GM12878 (cell line): Measurements from ENCODE around the gene BATF. TPM values are rescaled to one million over a fixed set of nuclear protein-coding genes. Genes with fewer than 3 reads are reported as not detected.

Source experiments
- ATAC-seq: fragments of 200-7000 bp; cut with Tn5 transposase; 3 replicates; pipeline ENCODE4 v1.9.1; 2020; ENCODE audit warnings: mild to moderate bottlenecking, moderate library complexity
- BruUV-seq: library from RNA; stranded (reverse); fragments of 400-500 nt; replicated peaks from 2 replicates; lab custom pipeline; 2021; lab: Mats Ljungman, UMichigan
- CTCF ChIA-PET: fragments of 300-600 bp; sonication (Branson Sonifier 250); formaldehyde crosslinking; extraction: SDS; loops from one replicate; lab custom pipeline; 2021; ENCODE audit warnings: inconsistent platforms; lab: Yijun Ruan, JAX
- POLR2A ChIA-PET: fragments of 350-600 bp; formaldehyde crosslinking; extraction: SDS; loops from one replicate; lab custom pipeline; 2021; ENCODE audit warnings: inconsistent platforms; lab: Charles Lee
- RAD21 ChIA-PET: fragments of 300-600 bp; sonication (Branson Sonifier 250); formaldehyde crosslinking; loops from one replicate; lab custom pipeline; 2023; ENCODE audit warnings: antibody characterized with exemption; ENCODE audit not compliant: unreplicated experiment; lab: Charles Lee
- SMC1A ChIA-PET: fragments of 300-600 bp; sonication (Branson Sonifier 250); formaldehyde crosslinking; loops from one replicate; lab custom pipeline; 2023; ENCODE audit not compliant: unreplicated experiment, uncharacterized antibody; lab: Charles Lee
- DNase-seq: peaks from one replicate; pipeline ENCODE4 v3.0.0-alpha.2; 2011; ENCODE audit warnings: low read depth, low spot score
- FAIRE-seq: peaks from 3 replicates; lab custom pipeline; 2011; peaks lifted over from hg19 to GRCh38; lab: Jason Lieb, UNC
- H2AFZ ChIP-seq: 2 replicates; pipeline ENCODE4 v1.6.0; 2011; ENCODE audit warnings: low read depth, low read length, control low read depth; ENCODE audit not compliant: control insufficient read depth
- H3K27ac ChIP-seq: 2 replicates; pipeline ENCODE4 v1.5.1; 2011; ENCODE audit warnings: control low read depth; ENCODE audit not compliant: control insufficient read depth, insufficient read depth
- H3K27me3 ChIP-seq, 2 experiments: replicated peaks in 1 of 2; 2 replicates each; pipeline versions ENCODE4 v1.6.0 to v1.6.1; 2011; ENCODE audit warnings: low read length in 1 of 2; ENCODE audit not compliant: control insufficient read depth in 2 of 2, insufficient read depth in 2 of 2
- H3K36me3 ChIP-seq, 2 experiments: 2 replicates each; pipeline ENCODE4 v1.5.1; 2011; ENCODE audit warnings: low read length in 1 of 2; ENCODE audit not compliant: control insufficient read depth in 2 of 2, insufficient read depth in 2 of 2
- H3K4me1 ChIP-seq: 2 replicates; pipeline ENCODE4 v1.6.1; 2011; ENCODE audit warnings: mild to moderate bottlenecking, low read length, moderate library complexity, mixed read lengths; ENCODE audit not compliant: control insufficient read depth, insufficient read depth
- H3K4me2 ChIP-seq: 2 replicates; pipeline ENCODE4 v1.6.0; 2011; ENCODE audit warnings: control low read depth; ENCODE audit not compliant: control insufficient read depth, insufficient read depth
- H3K4me3 ChIP-seq: fragments of 200-600 bp; sonication (generic); 2 replicates; pipeline ENCODE4 v1.5.1; 2016
- H3K79me2 ChIP-seq: 2 replicates; pipeline ENCODE4 v1.6.0; 2011; ENCODE audit warnings: low read length; ENCODE audit not compliant: control insufficient read depth, insufficient read depth
- H3K9ac ChIP-seq: 2 replicates; pipeline ENCODE4 v1.8.0; 2011; ENCODE audit warnings: low read length, control low read depth, mixed read lengths; ENCODE audit not compliant: control insufficient read depth, insufficient read depth
- H3K9me3 ChIP-seq: replicated peaks from 3 replicates; pipeline ENCODE4 v1.5.1; 2011; ENCODE audit warnings: mild to moderate bottlenecking, low read length; ENCODE audit not compliant: control insufficient read depth, insufficient read depth
- H4K20me1 ChIP-seq: 2 replicates; pipeline ENCODE4 v1.6.0; 2011; ENCODE audit not compliant: control insufficient read depth, insufficient read depth
- BCL11A ChIP-seq: IDR thresholded peaks from 2 replicates; pipeline ENCODE4 v1.6.1; 2011; ENCODE audit warnings: low read depth, low read length
- BRCA1 ChIP-seq: IDR thresholded peaks from 2 replicates; pipeline ENCODE4 v1.6.1; 2011; ENCODE audit warnings: low read depth, low read length, improper control_type of control experiment
- SMC3 ChIP-seq: IDR thresholded peaks from 2 replicates; pipeline ENCODE4 v1.6.1; 2011; ENCODE audit warnings: low read length, improper control_type of control experiment, borderline replicate concordance
- SP1 ChIP-seq: IDR thresholded peaks from one replicate; pipeline ENCODE4 v1.6.1; 2011; ENCODE audit warnings: low read depth, low read length
- SREBF1 ChIP-seq: IDR thresholded peaks from 2 replicates; pipeline ENCODE4 v1.6.1; 2012; ENCODE audit warnings: mild to moderate bottlenecking, low read length
- WRNIP1 ChIP-seq: IDR thresholded peaks from 2 replicates; pipeline ENCODE4 v1.6.1; 2011; ENCODE audit warnings: low read depth, low read length, improper control_type of control experiment, borderline replicate concordance
- ZNF274 ChIP-seq: IDR thresholded peaks from one replicate; pipeline ENCODE4 v1.8.0; 2011; ENCODE audit not compliant: insufficient read length, insufficient read depth
- ZZZ3 ChIP-seq: IDR thresholded peaks from 2 replicates; pipeline ENCODE4 v1.6.1; 2011; ENCODE audit warnings: low read depth; ENCODE audit not compliant: control insufficient read depth, insufficient read length
- WGBS: methylation state at CpG from one replicate; pipeline ENCODE4 v1.1.6; 2016; ENCODE audit warnings: low lambda C conversion rate; ENCODE audit not compliant: insufficient replicate concordance, insufficient coverage; ENCODE audit errors: missing lambda C conversion rate; 5-methylcytosine and 5-hydroxymethylcytosine counted together
- in situ Hi-C: fragments of 300-500 bp; cut with MboI; formaldehyde crosslinking; loops from 9 replicates; pipeline ENCODE4 v1.14.3; 2018; ENCODE audit warnings: mixed read lengths
- intact Hi-C: fragments of 100-400 bp; cut with micrococcal nuclease; formaldehyde crosslinking; loops from one replicate; pipeline ENCODE4 v1.14.2; 2022; ENCODE audit not compliant: unreplicated experiment
- polyA plus RNA-seq, 11 experiments: library from polyadenylated mRNA; depleted of rRNA in 4 of 11; unstranded in 6 of 11; stranded (reverse) in 5 of 11; fragments of >200 nt; fragmentation: Nextera tagmentation in 4 of 11; fragmentation: Illumina TruSeq in 1 of 11; extraction: Ambion mirVana in 4 of 11; extraction: Trizol in 1 of 11; gene quantifications; 1 replicate in 1 of 11; 2 replicates in 10 of 11; pipeline versions ENCODE4 v1.2.1 to v1.2.3, GENCODE V29; 2011 to 2016; ENCODE audit warnings: inconsistent platforms in 2 of 11, missing spikeins in 2 of 11, low read depth in 1 of 11
- total RNA-seq, 4 experiments: library from RNA; depleted of rRNA in 3 of 4; stranded (reverse); fragments of >200 nt in 3 of 4; fragmentation: Illumina TruSeq in 1 of 4; extraction: Trizol in 1 of 4; gene quantifications; 2 replicates each; pipeline versions ENCODE4 v1.2.1 to v1.2.3, GENCODE V29; 2013 to 2021
- TF ChIP-seq, protein P1 (sequence below): IDR thresholded peaks from 2 replicates; pipeline ENCODE4 v1.6.1; 2011; ENCODE audit warnings: borderline replicate concordance, low read depth, mild to moderate bottlenecking, moderate library complexity, mixed read lengths, low read length; ENCODE audit not compliant: insufficient read depth; ENCODE audit errors: extremely low read length
- TF ChIP-seq, protein P2 (sequence below): fragments of 450-650 bp; IDR thresholded peaks from 2 replicates; pipeline ENCODE4 v1.6.1; 2016; ENCODE audit warnings: mild to moderate bottlenecking
- TF ChIP-seq, protein P3 (sequence below): fragments of 450-650 bp; IDR thresholded peaks from 2 replicates; pipeline ENCODE4 v1.6.1; 2017; ENCODE audit warnings: mild to moderate bottlenecking, moderate library complexity
- TF ChIP-seq, protein P4 (sequence below): IDR thresholded peaks from 2 replicates; pipeline ENCODE4 v1.6.1; 2011; ENCODE audit warnings: borderline replicate concordance, low read depth, mild to moderate bottlenecking, moderate library complexity, low read length; ENCODE audit not compliant: insufficient read depth, poor library complexity, severe bottlenecking
- TF ChIP-seq, protein P5 (sequence below), 3 experiments: IDR thresholded peaks in 2 of 3; conservative IDR thresholded peaks in 1 of 3; 2 replicates each; pipeline ENCODE4 v1.5.1; 2011; ENCODE audit warnings: low read depth in 3 of 3, low read length in 3 of 3, mild to moderate bottlenecking in 3 of 3, control low read depth in 2 of 3, moderate library complexity in 2 of 3, inconsistent platforms in 1 of 3, mixed read lengths in 1 of 3; ENCODE audit not compliant: control insufficient read depth in 2 of 3, insufficient read depth in 1 of 3; ENCODE audit errors: extremely low read depth in 1 of 3

The BATF gene
- total and polyA plus RNA-seq, 10 of the 15 experiments (the other 5 are each of a cell fraction or from before 2014, with no cell fraction given): 10.0 to 154 (median 103) TPM

DNA sequence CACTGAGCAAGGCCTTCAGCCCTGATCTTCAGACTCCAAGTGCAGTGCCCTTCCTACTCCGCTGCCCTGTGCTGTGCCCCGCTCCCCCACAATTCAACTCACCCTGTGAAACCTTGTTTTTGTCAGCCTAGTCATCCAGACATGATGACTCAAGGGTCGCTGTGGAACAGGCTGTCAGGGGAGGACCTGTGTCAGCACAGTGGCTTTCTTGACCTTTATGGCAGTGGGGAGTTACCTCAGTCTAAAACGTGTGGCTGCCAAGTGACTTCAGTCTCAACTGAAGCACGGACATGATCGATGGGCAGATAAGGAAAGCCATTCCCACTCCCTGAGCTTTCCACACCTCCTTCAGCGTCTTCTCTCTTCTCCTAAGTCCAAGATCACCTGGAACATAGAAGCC, 39.8 kb downstream of the BATF start:
- no peak overlapping the region; the same call in 1 of the 2 replicates for H2AFZ ChIP-seq
- H3K79me2 ChIP-seq: no peaks in the 10 kb centered on the region
- no peak overlapping the region for H3K27ac ChIP-seq
- H3K9me3 ChIP-seq: peaks cover 3% of the 10 kb centered on the region; the same call in 2 of the 3 replicates
- no peaks in the 10 kb centered on the region for H3K27me3 ChIP-seq
- H3K9ac ChIP-seq: no peak overlapping the region
- in situ Hi-C loops: loop anchor here (5.0 kb wide), 2 partner anchors 255 to 435 kb away; partner anchors contain the start of gene NEK9
- ChIA-PET SMC1A (interaction anchor here (0.6 to 6.3 kb wide), 17 partner anchors 10 to 257 kb away, joined by 3 to 232 read pairs (median 10); partner anchors contain the start of genes BATF, ERG28, FLVCR2 and TTLL5), RAD21 (interaction anchor here (0.6 to 6.2 kb wide), 19 partner anchors 9 to 1467 kb away, joined by 3 to 167 read pairs (median 11); partner anchors contain the start of genes BATF, ERG28 and TTLL5), POLR2A (interaction anchor here (1.0 to 3.5 kb wide), 5 partner anchors 9 to 108 kb away, joined by 3 to 14 read pairs (median 5); no protein-coding TSS in a partner anchor), CTCF (interaction anchor here (0.7 to 7.1 kb wide), 21 partner anchors 10 to 1225 kb away, joined by 3 to 286 read pairs (median 14); partner anchors contain the start of genes BATF and JDP2)
- no peak for DNase-seq
- H3K4me1 ChIP-seq: peaks cover 27% of the 10 kb centered on the region
- H3K4me3 ChIP-seq: no peak overlapping the region
- intact Hi-C loops: loop anchor here (10.0 kb wide), 1 partner anchor 427 kb away; no protein-coding TSS in a partner anchor
- BruUV-seq: no TSS peak
- H4K20me1 ChIP-seq: no peaks in the 10 kb centered on the region
- H3K36me3 ChIP-seq: no peaks in the 10 kb centered on the region
- FAIRE-seq: no peak
- H3K4me2 ChIP-seq: no peak overlapping the region
- WGBS: 29% methylated on average over 7 of the region's 7 CpGs
- ATAC-seq: peak; percentile 12; the same call in 2 of the 3 replicates
- TF ChIP-seq, protein P1, sequence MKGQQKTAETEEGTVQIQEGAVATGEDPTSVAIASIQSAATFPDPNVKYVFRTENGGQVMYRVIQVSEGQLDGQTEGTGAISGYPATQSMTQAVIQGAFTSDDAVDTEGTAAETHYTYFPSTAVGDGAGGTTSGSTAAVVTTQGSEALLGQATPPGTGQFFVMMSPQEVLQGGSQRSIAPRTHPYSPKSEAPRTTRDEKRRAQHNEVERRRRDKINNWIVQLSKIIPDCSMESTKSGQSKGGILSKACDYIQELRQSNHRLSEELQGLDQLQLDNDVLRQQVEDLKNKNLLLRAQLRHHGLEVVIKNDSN: no peak
- TF ChIP-seq, protein P2, sequence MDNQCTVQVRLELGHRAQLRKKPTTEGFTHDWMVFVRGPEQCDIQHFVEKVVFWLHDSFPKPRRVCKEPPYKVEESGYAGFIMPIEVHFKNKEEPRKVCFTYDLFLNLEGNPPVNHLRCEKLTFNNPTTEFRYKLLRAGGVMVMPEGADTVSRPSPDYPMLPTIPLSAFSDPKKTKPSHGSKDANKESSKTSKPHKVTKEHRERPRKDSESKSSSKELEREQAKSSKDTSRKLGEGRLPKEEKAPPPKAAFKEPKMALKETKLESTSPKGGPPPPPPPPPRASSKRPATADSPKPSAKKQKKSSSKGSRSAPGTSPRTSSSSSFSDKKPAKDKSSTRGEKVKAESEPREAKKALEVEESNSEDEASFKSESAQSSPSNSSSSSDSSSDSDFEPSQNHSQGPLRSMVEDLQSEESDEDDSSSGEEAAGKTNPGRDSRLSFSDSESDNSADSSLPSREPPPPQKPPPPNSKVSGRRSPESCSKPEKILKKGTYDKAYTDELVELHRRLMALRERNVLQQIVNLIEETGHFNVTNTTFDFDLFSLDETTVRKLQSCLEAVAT: no peak
- no peak for TF ChIP-seq ZZZ3
- TF ChIP-seq SREBF1: no peak
- TF ChIP-seq BCL11A: no peak
- TF ChIP-seq, protein P3, sequence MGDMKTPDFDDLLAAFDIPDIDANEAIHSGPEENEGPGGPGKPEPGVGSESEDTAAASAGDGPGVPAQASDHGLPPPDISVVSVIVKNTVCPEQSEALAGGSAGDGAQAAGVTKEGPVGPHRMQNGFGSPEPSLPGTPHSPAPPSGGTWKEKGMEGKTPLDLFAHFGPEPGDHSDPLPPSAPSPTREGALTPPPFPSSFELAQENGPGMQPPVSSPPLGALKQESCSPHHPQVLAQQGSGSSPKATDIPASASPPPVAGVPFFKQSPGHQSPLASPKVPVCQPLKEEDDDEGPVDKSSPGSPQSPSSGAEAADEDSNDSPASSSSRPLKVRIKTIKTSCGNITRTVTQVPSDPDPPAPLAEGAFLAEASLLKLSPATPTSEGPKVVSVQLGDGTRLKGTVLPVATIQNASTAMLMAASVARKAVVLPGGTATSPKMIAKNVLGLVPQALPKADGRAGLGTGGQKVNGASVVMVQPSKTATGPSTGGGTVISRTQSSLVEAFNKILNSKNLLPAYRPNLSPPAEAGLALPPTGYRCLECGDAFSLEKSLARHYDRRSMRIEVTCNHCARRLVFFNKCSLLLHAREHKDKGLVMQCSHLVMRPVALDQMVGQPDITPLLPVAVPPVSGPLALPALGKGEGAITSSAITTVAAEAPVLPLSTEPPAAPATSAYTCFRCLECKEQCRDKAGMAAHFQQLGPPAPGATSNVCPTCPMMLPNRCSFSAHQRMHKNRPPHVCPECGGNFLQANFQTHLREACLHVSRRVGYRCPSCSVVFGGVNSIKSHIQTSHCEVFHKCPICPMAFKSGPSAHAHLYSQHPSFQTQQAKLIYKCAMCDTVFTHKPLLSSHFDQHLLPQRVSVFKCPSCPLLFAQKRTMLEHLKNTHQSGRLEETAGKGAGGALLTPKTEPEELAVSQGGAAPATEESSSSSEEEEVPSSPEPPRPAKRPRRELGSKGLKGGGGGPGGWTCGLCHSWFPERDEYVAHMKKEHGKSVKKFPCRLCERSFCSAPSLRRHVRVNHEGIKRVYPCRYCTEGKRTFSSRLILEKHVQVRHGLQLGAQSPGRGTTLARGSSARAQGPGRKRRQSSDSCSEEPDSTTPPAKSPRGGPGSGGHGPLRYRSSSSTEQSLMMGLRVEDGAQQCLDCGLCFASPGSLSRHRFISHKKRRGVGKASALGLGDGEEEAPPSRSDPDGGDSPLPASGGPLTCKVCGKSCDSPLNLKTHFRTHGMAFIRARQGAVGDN: no peak
- TF ChIP-seq, protein P4, sequence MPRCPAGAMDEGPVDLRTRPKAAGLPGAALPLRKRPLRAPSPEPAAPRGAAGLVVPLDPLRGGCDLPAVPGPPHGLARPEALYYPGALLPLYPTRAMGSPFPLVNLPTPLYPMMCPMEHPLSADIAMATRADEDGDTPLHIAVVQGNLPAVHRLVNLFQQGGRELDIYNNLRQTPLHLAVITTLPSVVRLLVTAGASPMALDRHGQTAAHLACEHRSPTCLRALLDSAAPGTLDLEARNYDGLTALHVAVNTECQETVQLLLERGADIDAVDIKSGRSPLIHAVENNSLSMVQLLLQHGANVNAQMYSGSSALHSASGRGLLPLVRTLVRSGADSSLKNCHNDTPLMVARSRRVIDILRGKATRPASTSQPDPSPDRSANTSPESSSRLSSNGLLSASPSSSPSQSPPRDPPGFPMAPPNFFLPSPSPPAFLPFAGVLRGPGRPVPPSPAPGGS: no peak
- no peak for TF ChIP-seq ZNF274
- TF ChIP-seq WRNIP1: no peak
- TF ChIP-seq, protein P5, sequence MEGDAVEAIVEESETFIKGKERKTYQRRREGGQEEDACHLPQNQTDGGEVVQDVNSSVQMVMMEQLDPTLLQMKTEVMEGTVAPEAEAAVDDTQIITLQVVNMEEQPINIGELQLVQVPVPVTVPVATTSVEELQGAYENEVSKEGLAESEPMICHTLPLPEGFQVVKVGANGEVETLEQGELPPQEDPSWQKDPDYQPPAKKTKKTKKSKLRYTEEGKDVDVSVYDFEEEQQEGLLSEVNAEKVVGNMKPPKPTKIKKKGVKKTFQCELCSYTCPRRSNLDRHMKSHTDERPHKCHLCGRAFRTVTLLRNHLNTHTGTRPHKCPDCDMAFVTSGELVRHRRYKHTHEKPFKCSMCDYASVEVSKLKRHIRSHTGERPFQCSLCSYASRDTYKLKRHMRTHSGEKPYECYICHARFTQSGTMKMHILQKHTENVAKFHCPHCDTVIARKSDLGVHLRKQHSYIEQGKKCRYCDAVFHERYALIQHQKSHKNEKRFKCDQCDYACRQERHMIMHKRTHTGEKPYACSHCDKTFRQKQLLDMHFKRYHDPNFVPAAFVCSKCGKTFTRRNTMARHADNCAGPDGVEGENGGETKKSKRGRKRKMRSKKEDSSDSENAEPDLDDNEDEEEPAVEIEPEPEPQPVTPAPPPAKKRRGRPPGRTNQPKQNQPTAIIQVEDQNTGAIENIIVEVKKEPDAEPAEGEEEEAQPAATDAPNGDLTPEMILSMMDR (IDR thresholded peaks at IDR 0.05 in 2 of 3, conservative IDR thresholded peaks at IDR 0.05 in 1 of 3; ENCODE audit: control insufficient read depth in 2 of 3, extremely low read depth in 1 of 3, insufficient read depth in 1 of 3, low read depth in 3 of 3, low read length in 3 of 3): no peak
- no peak for TF ChIP-seq BRCA1
- no peak for TF ChIP-seq SP1
- TF ChIP-seq SMC3: no peak
